RPMI8226 (cell line): ENCODE measurements around the gene TMEM198.

Experiments
- DNase-seq: peaks from one replicate; pipeline ENCODE4 v3.0.0-alpha.2; 2015

Gene TMEM198

DNA sequence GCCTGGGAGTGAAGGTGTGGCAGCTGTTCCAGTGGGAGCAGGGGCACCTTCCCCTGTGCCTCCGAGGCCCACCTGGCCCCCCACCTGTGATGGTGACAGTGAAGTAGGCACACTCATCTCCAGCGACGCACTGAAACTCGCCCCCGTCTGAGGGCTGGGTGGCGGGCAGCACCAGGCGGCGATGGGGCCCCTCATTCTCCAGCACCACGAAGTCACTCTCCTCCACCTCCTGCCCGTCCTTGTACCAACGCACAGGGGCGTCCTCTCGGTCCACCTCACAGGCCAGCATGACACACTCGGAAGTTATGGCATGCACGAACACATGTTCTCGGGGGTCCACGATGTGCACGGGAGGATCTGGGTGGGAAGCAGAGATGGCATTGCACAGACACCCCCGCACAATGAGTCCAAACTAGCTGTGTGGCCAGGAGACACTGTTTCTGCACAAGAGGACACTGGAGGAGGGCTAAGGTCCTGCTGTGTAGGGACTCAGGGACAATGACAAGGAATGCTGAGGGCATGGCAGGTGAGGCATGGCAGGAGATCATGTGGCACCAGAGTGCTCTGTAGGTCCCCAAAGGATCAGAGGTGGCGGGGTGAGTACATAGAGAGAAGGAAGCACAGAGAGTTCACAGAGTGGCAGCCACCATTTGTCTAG is 19.6 kb downstream of the TMEM198 start:
- DNase-seq = no peak

DNA sequence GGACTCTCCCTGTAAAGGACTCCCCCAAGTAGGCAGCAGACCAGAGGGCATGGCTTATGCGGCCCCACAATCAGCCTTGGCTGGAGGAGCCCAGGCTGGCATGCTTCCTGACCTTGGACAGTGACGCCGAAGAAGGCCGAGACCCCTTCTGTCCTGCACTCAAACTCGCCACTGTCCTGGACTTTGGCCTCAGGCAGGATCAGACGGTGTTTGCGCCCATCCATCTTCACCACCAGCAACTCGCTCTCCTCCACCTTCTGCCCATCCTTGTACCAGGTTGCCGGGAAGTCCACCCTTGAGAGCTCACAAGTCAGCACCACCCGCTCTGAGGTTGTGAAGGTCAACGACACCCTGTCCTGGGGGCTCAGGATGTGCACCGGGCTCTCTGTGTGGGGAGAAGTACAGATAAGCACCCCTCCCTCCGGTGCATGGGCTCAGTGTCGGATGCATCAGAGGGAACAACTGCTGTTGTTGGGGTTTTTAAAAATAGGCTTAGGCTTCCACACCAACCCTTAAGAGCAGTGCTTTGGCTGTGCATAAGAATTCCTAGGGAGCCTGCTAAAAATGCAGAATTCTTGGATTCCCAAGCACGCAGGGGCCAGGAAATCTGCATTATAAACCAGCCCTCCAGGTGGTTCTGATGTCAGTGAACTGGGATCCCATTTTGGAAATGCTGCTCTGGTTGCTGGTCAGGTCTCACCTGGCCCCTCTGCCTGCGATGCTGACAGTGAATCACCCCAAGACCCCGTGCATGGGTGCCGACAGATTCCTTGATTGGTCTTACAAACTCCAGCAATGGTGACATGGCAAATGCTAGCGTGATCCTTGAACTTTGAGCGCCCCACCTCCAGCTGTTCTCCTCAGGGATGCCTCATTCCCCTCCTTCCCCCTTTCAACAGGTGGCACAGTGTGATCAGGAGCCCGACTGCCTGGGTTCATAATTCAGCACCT is 21.6 kb downstream of the TMEM198 start:
- DNase-seq = no peak

DNA sequence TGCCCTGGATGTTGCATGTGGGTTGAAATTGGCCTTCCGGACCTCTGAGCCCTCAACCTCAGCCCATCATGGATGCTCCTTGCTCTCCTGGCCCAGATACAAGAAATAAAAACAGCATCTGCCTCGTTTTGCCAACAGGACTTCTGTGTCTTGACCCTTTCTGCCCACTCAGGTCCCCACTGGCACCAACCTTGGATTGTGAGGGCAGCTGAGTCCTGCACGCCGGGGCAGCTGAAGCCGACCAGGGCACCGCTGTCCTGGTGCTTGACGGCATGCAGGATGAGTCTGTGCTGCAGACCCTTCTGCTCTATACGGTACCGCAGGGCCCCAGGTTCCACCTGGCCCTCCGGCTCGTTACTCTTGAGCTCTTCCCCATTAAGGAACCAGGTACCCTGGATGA is 22.8 kb downstream of the TMEM198 start:
- no peak for DNase-seq

DNA sequence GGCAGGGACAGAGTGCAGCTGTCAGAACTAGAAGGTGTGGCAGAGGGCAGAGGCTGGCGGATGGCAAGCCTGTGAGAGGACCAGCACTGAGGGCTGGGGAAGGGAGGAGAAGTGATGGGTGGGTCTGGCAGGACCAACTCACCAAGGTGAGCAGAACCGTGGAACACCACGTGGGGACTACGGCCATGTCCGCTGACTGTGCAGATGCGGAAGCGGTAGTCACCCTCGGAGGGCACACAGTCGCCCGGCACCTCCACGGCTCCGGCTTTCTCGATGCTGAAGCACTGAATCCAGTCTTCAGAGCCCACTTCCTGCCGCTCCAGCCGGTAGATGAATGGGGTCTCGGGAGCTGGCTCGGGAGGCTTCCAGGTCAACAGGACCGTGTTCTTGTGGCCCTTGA is 23.3 kb downstream of the TMEM198 start:
- no peak for DNase-seq

DNA sequence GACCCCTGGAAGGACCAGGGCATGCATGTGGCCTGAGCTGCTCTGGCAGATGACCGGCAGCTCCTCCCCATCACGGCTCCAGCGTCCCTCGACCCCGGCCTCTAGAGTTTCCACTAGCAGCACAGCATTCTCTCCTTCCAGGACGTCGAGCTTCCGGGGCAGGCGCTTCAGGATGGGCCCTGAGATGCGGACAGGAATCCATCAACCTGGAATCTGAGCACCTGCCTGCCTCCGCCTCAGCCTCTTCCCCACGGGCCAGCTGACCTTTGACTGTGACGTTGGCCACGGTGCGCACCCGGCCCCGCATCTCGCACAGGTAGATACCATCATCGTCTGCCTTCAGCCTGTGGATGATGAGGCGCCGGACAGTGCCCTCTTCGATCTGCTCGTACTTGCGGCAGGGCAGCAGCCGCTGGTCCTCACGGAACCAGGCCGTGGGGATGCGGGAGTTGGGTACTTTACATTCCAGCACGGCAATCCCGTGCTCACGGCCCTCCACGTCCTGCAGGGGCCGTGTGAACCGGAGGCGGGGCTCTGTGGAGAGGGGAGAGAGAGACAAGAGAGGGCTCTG is 24.0 kb downstream of the TMEM198 start:
- DNase-seq = no peak

DNA sequence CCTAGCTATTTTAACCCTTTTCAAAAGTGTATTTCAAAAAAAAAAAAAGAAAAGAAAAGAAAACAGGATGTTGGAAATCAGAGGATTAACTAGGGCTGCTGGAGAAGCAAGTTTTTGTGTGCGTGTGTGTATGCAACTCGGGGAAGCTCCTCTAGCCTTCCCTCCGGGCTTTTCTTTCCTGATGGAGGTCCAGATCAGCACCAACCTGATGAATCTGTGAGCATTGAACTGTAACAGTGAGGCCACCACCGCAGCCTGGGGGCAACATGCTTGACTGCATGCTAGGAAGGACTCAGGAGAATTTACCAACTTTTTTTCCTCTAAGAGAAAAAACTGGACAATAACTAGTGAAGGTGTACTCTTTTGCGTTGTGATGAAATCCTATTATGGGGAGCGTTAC is 25.2 kb downstream of the TMEM198 start:
- DNase-seq = no peak

DNA sequence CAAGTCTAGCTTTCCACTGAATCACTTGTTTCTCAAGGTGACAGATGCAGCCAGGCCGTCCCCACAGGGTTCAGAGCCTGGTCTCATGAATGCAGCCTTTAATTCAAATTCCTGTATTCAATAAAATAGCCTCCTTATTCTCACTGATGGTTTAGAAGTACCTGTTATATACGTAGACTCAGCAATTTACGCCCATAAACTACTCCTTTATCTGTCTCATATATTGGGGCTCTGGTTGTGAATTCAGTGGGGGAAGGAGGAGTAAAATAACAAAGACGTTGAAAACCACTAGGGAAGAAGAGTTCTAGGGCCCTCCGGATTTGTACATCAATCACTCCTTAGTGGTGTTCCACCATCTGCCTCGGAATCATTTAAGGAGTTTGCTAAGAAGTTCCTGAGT is 25.8 kb downstream of the TMEM198 start:
- no peak for DNase-seq

DNA sequence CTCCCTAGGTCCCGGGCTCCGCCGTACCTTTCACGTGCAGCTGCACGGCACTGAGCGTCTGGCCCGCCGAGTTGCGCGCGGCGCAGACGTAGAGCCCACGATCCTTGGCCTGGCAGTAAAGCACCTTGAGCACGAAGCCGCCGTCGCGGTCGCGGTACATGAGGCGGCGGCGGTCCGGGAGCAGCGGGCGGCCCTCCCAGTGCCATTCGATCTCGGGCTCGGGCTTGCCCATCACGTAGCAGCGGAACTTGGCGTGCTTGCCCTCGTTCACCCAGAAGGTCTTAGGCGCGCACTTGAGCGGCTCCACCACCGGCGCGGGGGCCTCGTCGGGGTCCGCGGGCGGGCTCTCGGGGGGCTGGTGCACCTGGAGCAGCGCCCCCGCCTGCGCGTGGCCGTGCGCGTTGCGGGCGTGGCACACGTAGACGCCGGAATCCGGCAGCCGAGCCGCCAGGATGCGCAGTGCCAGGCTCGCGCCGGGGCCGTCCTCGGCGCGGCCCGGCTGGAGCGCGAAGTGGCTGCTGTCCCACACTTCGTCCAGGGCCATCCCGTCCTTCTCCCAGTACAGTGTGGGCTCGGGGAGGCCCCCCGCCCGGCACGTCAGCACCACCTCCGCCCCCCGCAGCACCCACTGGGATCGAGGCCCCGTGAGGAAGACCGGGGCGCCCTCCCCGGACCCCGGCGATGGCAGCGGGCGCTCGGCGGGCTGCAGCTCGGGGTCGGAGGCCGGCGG is 26.5 kb downstream of the TMEM198 start:
- no peak for DNase-seq

DNA sequence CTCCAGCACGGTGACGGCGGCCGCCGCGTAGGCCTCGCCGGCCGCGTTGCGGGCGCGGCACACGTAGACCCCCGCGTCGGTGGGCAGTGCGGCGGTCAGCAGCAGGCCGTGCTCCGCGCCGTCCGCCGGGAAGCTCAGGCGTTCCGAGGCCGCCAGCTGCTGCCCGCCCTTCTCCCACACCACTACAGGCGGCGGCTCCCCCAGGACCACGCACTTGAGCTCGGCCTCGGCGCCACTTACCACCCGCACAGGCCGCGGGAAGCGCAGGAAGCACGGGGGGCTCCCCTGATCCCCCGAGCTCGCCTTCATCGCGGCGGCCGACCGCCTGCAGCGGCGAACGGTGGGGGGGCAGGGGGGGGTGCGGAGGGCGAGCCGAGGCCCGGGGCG is 27.1 kb downstream of the TMEM198 start:
- no peak for DNase-seq

DNA sequence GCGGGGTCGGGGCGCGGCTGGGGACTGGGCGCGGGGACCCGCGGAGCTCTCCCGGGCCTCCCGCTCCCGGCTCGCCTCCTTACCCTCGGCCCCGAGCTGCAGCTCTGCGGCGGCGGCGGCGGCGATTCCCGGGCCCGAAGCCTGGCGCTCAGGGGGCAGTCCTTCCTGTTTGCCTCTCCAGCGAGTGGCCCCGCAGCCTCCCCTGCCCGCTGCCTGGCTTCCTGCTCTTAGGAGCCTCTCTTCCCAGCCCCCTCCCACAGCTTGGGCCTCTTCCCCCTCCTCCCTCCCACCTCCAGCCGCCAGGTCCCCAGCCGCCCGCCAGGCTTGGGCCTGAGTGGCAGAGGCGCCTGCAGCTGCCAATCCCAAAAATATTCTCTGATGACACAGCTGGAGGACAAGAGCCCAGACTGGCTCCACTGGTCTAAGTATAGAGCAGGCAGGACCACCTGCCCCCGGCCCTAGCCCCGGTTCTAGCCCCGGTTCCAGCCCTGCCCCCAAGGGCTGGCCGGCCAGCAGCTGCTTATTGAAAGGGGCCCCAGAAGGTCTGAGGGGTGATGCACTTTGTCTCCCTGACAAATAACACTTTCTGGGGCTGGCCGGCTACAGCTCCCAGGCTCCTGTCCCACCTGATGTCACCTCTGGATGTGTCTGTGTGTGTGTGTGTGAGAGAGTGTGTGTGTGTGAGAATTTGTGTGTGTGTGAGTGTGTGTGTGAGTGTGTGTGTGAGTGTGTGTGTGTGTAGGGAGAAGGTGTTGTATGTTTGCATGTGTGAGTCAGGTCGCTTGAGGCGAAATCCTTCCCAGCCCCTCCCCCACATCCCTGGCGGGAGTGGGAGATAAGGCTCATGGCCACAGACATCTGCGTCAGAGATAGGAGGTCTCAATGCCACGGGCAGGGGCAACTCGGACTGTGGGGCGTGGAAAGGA is 27.7 kb downstream of the TMEM198 start, which contains the start of gene OBSL1:
TSS of gene OBSL1 (minus strand) at position 229 of the 926 bp plus-strand sequence. CDS start 307 bp downstream, outside the sequence.
- no peak for DNase-seq

DNA sequence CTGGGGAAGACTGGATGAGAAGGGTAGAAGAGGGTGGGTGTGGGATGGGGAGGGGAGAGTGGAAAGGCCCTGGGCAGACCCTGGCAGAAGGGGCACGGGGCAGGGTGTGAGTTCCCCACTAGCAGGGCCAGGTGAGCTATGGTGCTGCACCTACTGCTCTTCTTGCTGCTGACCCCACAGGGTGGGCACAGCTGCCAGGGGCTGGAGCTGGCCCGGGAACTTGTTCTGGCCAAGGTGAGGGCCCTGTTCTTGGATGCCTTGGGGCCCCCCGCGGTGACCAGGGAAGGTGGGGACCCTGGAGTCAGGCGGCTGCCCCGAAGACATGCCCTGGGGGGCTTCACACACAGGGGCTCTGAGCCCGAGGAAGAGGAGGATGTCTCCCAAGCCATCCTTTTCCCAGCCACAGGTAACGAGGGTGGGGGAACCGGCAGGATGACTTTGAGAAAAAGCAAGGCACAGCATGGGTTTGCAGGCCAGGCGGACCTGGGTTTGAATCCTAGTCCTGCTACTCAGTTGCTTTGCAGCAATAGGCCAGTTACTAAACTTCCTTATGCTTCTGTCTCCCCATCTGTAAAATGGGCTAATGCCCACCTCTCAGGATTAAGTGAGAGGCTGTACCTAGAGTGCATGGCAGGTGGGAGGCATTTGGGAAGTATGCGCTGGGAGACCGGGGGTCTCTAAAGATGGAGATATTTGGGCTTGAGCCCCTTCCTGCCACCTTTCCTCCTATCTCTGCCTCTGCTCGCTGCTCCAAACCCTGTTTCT is 28.6 kb downstream of the TMEM198 start, which contains the start of gene INHA:
TSS of gene INHA (plus strand) at position 74 of the 765 bp plus-strand sequence. CDS start at position 139, 65 bp downstream.
- DNase-seq = no peak

DNA sequence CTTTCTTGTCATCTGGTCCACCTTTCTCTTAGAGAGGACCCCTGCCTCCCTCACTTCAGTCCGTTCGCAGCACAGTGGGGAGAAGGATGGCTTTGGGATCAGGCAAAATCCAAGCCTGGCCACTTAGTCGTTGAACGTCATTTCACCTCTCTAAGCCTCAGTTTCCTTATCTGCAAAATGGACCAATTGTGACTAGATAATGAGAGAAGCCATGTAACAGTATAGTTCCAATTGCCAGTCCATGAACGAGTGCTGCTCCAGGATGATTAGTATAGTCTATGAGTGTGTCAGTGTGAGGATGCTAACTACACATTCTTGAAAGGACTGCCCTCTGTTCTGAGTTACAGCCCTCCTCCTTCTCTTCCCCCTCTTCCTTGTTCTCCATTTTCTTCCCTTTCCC is 29.3 kb downstream of the TMEM198 start:
- DNase-seq = no peak

DNA sequence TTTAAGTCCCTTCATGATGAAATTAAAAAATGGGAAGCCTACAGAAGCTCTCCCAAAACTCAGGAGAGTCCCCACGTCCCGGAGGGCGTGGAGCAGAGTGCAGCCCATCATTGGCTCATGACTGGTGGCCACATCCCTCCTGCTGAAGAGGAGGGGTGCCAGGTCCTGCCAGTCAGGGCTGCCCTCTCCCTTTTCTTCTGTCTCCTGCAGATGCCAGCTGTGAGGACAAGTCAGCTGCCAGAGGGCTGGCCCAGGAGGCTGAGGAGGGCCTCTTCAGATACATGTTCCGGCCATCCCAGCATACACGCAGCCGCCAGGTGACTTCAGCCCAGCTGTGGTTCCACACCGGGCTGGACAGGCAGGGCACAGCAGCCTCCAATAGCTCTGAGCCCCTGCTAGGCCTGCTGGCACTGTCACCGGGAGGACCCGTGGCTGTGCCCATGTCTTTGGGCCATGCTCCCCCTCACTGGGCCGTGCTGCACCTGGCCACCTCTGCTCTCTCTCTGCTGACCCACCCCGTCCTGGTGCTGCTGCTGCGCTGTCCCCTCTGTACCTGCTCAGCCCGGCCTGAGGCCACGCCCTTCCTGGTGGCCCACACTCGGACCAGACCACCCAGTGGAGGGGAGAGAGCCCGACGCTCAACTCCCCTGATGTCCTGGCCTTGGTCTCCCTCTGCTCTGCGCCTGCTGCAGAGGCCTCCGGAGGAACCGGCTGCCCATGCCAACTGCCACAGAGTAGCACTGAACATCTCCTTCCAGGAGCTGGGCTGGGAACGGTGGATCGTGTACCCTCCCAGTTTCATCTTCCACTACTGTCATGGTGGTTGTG is 30.9 kb downstream of the TMEM198 start:
- no peak for DNase-seq

DNA sequence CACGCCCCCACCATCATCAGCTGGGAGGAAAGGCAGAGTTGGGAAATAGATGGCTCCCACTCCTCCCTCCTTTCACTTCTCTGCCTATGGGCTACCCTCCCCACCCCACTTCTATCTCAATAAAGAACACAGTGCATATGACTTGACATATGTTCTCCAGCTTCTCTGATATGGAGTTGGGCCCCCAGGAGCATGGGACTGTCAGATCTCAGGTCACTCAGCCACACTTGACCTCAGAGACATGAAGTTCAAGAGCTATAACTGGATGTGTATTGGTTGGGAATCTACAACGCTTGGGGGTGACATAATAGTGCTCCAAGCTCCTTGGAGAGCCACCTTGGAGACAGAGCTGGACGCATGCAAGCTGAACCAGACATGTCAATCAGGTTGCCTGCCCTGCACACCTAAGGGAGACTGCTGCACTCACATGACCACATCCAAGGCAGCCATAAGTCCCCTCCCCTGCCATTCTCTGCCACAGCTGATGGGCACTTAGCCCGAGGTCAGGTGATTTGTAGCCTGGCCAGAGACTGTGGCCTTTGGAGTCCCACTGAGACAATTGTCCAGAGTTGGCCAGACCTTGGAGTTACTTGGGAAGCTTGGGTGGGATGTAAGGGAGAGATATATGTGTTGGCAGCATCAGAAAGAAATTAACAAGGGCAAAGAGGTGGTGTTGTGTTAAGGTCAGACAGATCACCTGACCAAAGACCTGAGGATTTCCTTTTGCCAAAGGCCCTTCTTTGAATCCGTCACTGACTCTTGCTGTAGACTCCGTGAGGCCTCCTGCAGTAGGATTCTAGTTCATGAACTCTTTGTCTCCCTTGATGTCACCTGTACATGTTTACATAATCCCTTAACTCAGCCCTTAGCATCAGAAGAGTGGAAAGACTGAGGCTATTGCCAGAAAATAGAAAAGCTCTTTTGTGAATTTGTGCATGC is 32.0 kb downstream of the TMEM198 start:
- DNase-seq = no peak

DNA sequence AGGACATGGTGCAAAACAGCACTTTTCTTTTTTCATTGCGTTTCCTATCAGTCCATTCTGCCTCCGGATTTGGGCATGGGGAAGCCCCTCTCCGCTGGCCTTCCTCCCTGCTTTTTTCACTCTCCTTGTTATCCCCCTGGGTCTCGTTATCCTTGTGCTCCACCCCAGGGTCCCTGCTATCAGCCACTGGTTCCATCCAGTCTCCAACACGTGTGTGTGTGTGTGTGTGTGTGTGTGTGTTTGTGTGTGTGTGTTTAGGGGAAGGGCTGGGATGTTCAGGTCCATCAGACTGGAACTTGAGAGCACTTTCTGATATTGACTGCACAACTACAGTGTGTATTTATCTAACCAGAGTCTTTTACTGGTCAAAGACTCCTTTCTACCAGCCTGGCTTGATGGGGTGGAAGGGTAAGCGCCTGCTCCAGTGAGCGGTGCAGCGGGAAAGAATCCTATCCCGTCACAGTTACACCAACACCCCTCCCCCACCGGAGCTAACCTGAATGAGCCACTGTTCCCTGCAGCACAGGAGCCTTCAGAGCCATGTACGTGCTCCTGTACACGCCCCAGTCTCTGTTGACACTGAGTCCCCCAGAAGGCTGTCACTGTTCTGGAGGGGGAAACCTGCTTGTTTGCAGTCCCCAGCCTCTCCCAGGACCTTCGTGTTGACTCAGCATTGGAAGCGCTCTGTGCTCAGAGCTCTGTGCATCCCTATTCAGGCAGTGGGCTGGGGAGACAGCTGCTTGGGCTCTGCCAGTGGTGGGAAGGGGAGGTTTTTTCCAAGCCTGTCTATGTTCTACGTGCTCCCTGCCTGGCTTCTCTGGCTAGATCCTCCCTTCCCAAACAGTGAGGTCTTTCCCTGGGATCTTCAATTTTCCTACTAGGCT is 32.9 kb downstream of the TMEM198 start:
- no peak for DNase-seq

DNA sequence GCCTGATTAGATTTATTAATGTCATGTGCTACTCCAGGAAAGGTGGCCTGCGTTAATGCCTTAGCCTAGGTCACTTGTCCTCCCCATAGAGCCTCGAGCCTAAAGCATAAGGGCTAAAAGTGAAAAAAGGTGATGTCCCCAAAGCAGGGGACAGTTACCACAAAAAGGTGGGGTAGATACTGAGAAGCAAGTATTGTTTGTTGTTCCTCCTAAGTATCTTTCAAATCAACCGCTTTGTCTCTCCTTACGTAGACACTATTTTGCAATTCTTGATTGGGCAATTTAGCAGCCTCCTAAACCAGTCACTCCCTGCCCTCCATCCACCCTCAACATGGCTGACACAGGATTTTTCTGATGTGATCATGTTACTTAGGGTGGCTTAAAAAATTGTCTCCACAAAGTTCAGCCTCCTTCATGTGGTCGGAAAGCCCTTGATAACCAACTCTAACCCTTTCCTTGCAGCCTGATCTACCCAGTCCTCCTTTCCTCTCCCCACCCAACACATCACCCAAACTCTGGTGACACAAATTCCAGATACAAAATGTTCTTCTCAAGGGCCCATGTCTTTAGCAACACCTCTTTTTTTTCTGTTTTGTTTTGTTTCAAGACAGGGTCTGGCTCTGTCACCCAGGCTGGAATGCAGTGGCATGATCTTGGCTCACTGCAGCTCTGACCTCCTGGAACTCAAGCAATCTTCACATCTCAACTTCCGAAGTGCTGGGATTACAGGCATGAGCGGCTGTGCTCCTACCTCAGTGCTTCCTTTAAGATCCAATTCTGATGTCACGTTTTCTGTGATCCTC is 35.2 kb downstream of the TMEM198 start:
- DNase-seq = no peak

DNA sequence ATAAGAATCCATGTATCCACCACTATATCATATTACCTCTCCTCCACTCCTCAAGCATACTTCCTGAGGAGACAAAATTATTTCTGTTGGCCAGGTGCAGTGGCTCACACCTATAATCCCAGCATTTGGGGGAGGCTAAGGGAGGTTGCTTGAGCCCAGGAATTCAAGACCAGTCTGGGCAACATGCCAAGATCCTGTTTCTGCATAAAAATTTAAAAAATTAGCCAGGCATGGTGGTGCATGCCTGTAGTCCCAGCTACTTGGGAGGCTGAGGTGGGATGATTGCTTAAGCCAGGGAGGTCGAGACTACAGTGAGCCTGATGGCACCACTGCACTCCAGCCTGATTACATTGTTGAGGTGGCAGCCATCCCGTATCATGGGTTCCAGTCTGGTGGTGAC is 37.5 kb downstream of the TMEM198 start:
- no peak for DNase-seq
